Measurements from ENCODE around the gene CDKN1C.

- TF ChIP-seq POLR2A (IDR thresholded peaks at IDR 0.05): no peak
- no peak for TF ChIP-seq POLR2AphosphoS5 (IDR thresholded peaks at IDR 0.05)
- TF ChIP-seq CTCF (IDR thresholded peaks at IDR 0.05): no peak
These were observed 37.1 kb downstream of the CDKN1C start for GRCh38 chr11:2848497-2848896.
